Activated T-helper 2 cell treated with anti-CD3 and anti-CD28 coated beads, Interferon-gamma antibody, Interleukin-2, Interleukin-4, amounts not matched to agents 10 μg/mL and 5 μg/mL and 100 μg/mL, durations not matched to agents 14 hours and 24 hours and 36 hours (primary cell): ENCODE measurements around the gene WDR17. TPM values are rescaled to one million over a fixed set of nuclear protein-coding genes. Genes with fewer than 3 reads are reported as not detected.
"Not testable (repeated sequence)": the region's sequence is repeated elsewhere in the genome, so short reads cannot be mapped to it uniquely, and the experiment has no call there.

Experiments used
- DNase-seq: peaks from one replicate; pipeline ENCODE4 v3.0.0; 2021; ENCODE audit warnings: low spot score
- H3K27ac Mint-ChIP-seq: one replicate; pipeline ENCODE4 v1.8.0; 2021; ENCODE audit warnings: mixed read lengths
- H3K27me3 Mint-ChIP-seq: one replicate; pipeline ENCODE4 v1.8.0; 2021; ENCODE audit warnings: low read depth, mixed read lengths
- H3K36me3 Mint-ChIP-seq: one replicate; pipeline ENCODE4 v1.8.0; 2021; ENCODE audit warnings: low read depth, mixed read lengths
- H3K4me1 Mint-ChIP-seq: one replicate; pipeline ENCODE4 v1.8.0; 2021; ENCODE audit warnings: low read depth, mixed read lengths
- H3K4me3 Mint-ChIP-seq: one replicate; pipeline ENCODE4 v1.8.0; 2021; ENCODE audit warnings: low read depth, mild to moderate bottlenecking, moderate library complexity, mixed read lengths
- H3K9me3 Mint-ChIP-seq: one replicate; pipeline ENCODE4 v1.8.0; 2021; ENCODE audit warnings: mixed read lengths
- intact Hi-C: fragments of 100-400 bp; cut with micrococcal nuclease; formaldehyde crosslinking; loops from one replicate; pipeline ENCODE4 v1.15.1; 2023
- total RNA-seq: library from RNA; stranded (reverse); gene quantifications from 2 replicates; pipeline ENCODE4 v1.2.3, GENCODE V29; 2022

WDR17 gene
- total RNA-seq, 1 donor from 2014 or later: 1.4 TPM

GRCh38 chr4:176209535-176209934 lies 143.9 kb downstream of the WDR17 start:
- no peak overlapping the region for H3K27ac Mint-ChIP-seq
- peaks cover 14% of the 10 kb centered on the region for H3K27me3 Mint-ChIP-seq
- H3K4me3 Mint-ChIP-seq: no peak overlapping the region
- no peaks in the 10 kb centered on the region for H3K4me1 Mint-ChIP-seq
- intact Hi-C loops: no loop called here
- no peak for DNase-seq
- no peaks in the 10 kb centered on the region for H3K36me3 Mint-ChIP-seq
- no peaks in the 10 kb centered on the region for H3K9me3 Mint-ChIP-seq

GRCh38 chr4:176210101-176210500 lies 144.5 kb downstream of the WDR17 start:
- H3K27me3 Mint-ChIP-seq: peaks cover 14% of the 10 kb centered on the region
- no peak for DNase-seq
- no peaks in the 10 kb centered on the region for H3K4me1 Mint-ChIP-seq
- intact Hi-C loops: no loop called here
- no peaks in the 10 kb centered on the region for H3K36me3 Mint-ChIP-seq
- no peak overlapping the region for H3K27ac Mint-ChIP-seq
- no peak overlapping the region for H3K4me3 Mint-ChIP-seq
- no peaks in the 10 kb centered on the region for H3K9me3 Mint-ChIP-seq

GRCh38 chr4:176210579-176211296 lies 145.1 kb downstream of the WDR17 start:
- Mint-ChIP-seq H3K27me3 (peaks cover 13% of the 10 kb centered on the region), H3K9me3 (no peaks in the 10 kb centered on the region), H3K36me3 (no peaks in the 10 kb centered on the region), H3K4me1 (no peaks in the 10 kb centered on the region), H3K27ac (no peak overlapping the region), H3K4me3 (no peak overlapping the region)
- intact Hi-C loops: no loop called here
- DNase-seq: no peak

- intact Hi-C loops: not testable (repeated sequence)
These were observed 146.7 kb downstream of the WDR17 start for GRCh38 chr4:176212351-176212750.

GRCh38 chr4:176217510-176217909 lies 151.9 kb downstream of the WDR17 start:
- H3K9me3 Mint-ChIP-seq: no peaks in the 10 kb centered on the region
- DNase-seq: no peak
- no peaks in the 10 kb centered on the region for H3K4me1 Mint-ChIP-seq
- H3K27me3 Mint-ChIP-seq: peaks cover 2% of the 10 kb centered on the region
- H3K36me3 Mint-ChIP-seq: no peaks in the 10 kb centered on the region
- H3K27ac Mint-ChIP-seq: no peak overlapping the region
- H3K4me3 Mint-ChIP-seq: no peak overlapping the region
- intact Hi-C loops: no loop called here

More at GRCh38 chr4:176212351-176212750, 146.7 kb downstream of the WDR17 start:
- H3K27ac Mint-ChIP-seq, DNase-seq, H3K27me3 Mint-ChIP-seq, H3K9me3 Mint-ChIP-seq, H3K4me3 Mint-ChIP-seq, H3K36me3 Mint-ChIP-seq, H3K4me1 Mint-ChIP-seq: not testable (repeated sequence)

DNA sequence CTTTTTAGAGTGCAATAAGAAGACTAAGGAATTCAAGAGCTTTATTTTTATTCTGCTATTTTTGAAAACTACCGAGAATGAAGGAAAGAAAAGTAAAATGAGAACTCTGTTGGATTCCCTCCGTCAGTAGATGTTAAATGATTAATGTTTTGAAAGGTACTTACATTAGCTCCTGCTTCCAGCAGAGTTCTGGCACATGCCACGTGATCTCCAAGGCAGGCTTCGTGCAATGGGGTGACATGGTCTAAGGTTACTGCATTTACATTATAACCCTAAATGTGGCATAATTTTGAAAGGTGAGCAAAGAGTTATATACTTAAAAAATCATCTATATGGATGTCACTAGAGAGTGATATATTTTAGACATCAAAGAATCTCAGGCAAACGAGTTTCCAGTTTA lies 156.5 kb downstream of the WDR17 start:
- Mint-ChIP-seq H3K4me1 (no peaks in the 10 kb centered on the region), H3K9me3 (no peaks in the 10 kb centered on the region), H3K36me3 (no peaks in the 10 kb centered on the region), H3K4me3 (no peak overlapping the region), H3K27me3 (no peaks in the 10 kb centered on the region), H3K27ac (no peak overlapping the region)
- intact Hi-C loops: no loop called here
- DNase-seq: no peak

- H3K27ac Mint-ChIP-seq: no peak overlapping the region
- H3K4me3 Mint-ChIP-seq: no peak overlapping the region
- no peak for DNase-seq
- no peaks in the 10 kb centered on the region for H3K36me3 Mint-ChIP-seq
- intact Hi-C loops: no loop called here
- no peaks in the 10 kb centered on the region for H3K27me3 Mint-ChIP-seq
- H3K4me1 Mint-ChIP-seq: no peaks in the 10 kb centered on the region
- no peaks in the 10 kb centered on the region for H3K9me3 Mint-ChIP-seq
These were observed 157.9 kb downstream of the WDR17 start for GRCh38 chr4:176223561-176223960.

DNA sequence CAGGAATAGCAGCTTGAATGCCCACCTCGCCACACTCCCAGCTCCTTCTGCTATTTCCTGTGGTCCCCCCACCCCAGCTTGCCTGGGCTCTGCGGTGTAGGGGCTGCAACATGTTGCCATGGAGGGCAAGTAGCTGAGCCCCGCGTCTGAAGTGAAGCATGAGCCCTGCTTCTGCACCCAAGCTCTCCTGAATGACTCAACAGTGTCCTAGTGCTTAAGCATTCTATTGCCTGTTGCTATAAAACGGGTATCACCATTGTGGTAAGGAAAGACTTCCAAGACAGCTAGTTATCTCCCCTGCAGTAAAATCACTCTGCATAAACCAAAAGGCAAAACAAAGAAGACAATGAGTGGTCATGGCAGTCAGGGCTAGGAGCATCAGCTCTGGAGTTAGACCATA lies 161.1 kb downstream of the WDR17 start:
- Mint-ChIP-seq H3K4me1 (no peaks in the 10 kb centered on the region), H3K36me3 (no peaks in the 10 kb centered on the region), H3K4me3 (no peak overlapping the region), H3K27ac (no peak overlapping the region), H3K27me3 (peaks cover 2% of the 10 kb centered on the region), H3K9me3 (no peaks in the 10 kb centered on the region)
- intact Hi-C loops: no loop called here
- DNase-seq: no peak

DNA sequence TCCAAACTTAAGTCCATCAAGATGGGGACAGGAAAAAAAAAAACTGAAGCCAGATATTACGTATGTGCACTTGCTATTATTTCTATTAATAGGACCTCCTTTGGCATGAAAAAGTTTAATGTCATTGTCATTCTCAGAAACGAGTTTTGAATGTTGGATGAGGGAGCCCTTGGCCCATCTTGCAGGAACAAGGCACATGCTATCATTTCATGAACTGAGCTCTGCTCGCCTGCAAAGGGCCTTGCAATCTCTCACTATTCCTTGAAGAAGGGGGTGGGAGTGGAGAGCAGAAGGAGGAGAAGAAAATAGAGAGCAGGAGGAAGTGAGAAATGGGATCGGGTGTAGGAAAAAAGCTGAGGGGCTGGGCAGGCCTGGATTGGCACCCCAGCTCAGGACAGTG lies 164.0 kb downstream of the WDR17 start:
- H3K27ac Mint-ChIP-seq: no peak overlapping the region
- DNase-seq: no peak
- no peaks in the 10 kb centered on the region for H3K4me1 Mint-ChIP-seq
- no peaks in the 10 kb centered on the region for H3K9me3 Mint-ChIP-seq
- H3K27me3 Mint-ChIP-seq: peaks cover 5% of the 10 kb centered on the region
- no peaks in the 10 kb centered on the region for H3K36me3 Mint-ChIP-seq
- H3K4me3 Mint-ChIP-seq: no peak overlapping the region
- intact Hi-C loops: no loop called here

Other genes starting within 250 kb of the WDR17 start
- not detected in 2 replicates for gene SPATA4, start 129.7 kb downstream of the WDR17 start, total RNA-seq
- gene ASB5, start 203.4 kb downstream of the WDR17 start, total RNA-seq: not detected in 2 replicates